Suprapubic skin (tissue), 4 donors: Measurements from ENCODE around the gene RBMS3. TPM values are rescaled to one million over a fixed set of nuclear protein-coding genes. Genes with fewer than 3 reads are reported as not detected.

Experiments used
- DNase-seq, 2 donors: peaks; one replicate each; pipeline ENCODE4 v3.0.0-alpha.2; 2019; ENCODE audit warnings: low spot score in 2 of 2
- H3K27ac ChIP-seq: fragments of 200-600 bp; sonication (generic); one replicate; pipeline ENCODE4 v1.5.1; 2019
- H3K27me3 ChIP-seq: fragments of 200-600 bp; sonication (generic); one replicate; pipeline ENCODE4 v1.5.1; 2019
- H3K36me3 ChIP-seq: fragments of 200-600 bp; sonication (generic); one replicate; pipeline ENCODE4 v1.5.1; 2019
- H3K4me1 ChIP-seq: fragments of 200-600 bp; sonication (generic); one replicate; pipeline ENCODE4 v1.5.1; 2019
- H3K4me3 ChIP-seq: fragments of 200-600 bp; sonication (generic); one replicate; pipeline ENCODE4 v1.5.1; 2019; ENCODE audit warnings: mild to moderate bottlenecking
- H3K9me3 ChIP-seq: fragments of 200-600 bp; sonication (generic); one replicate; pipeline ENCODE4 v1.5.1; 2019
- CTCF ChIP-seq, 2 donors: fragments of 200-600 bp in 1 of 2; fragments of 450-650 bp in 1 of 2; sonication (generic) in 1 of 2; IDR thresholded peaks; one replicate each; pipeline ENCODE4 v1.5.1; 2016 to 2019; ENCODE audit warnings: antibody characterized with exemption in 2 of 2, mild to moderate bottlenecking in 1 of 2, moderate library complexity in 1 of 2
- EP300 ChIP-seq: sonication (generic); formaldehyde crosslinking; IDR thresholded peaks from one replicate; pipeline ENCODE4 v1.6.1; 2017; ENCODE audit warnings: antibody characterized with exemption
- POLR2A ChIP-seq, 2 donors: fragments of 450-650 bp; IDR thresholded peaks; one replicate each; pipeline ENCODE4 v1.6.1; 2017; ENCODE audit warnings: antibody characterized with exemption in 2 of 2, mild to moderate bottlenecking in 2 of 2, moderate library complexity in 2 of 2
- POLR2AphosphoS5 ChIP-seq, 3 donors: sonication (generic); formaldehyde crosslinking; IDR thresholded peaks; one replicate each; pipeline ENCODE4 v1.6.1; 2017; ENCODE audit warnings: antibody characterized with exemption in 3 of 3
- WGBS: methylation state at CpG from one replicate; pipeline ENCODE4 v1.1.5; 2018; 5-methylcytosine and 5-hydroxymethylcytosine counted together
- total RNA-seq, 4 donors: library from RNA; depleted of rRNA; stranded (reverse); fragments of >200 nt; gene quantifications; one replicate each; pipeline ENCODE4 v1.1.0, GENCODE V29; 2016

RBMS3 gene
- total RNA-seq, 4 donors from 2014 or later: 7.7 to 23.4 (median 11.9) TPM

GRCh38 chr3:29329986-29330890, 49.4 kb downstream of the RBMS3 start:
- DNase-seq: no peak
- H3K27ac ChIP-seq: no peak overlapping the region
- H3K36me3 ChIP-seq: no peaks in the 10 kb centered on the region
- no peak for TF ChIP-seq EP300
- H3K9me3 ChIP-seq: no peaks in the 10 kb centered on the region
- H3K4me3 ChIP-seq: no peak overlapping the region
- 80% methylated on average over 4 of the region's 4 CpGs for WGBS
- peaks cover 33% of the 10 kb centered on the region for H3K4me1 ChIP-seq
- no peaks in the 10 kb centered on the region for H3K27me3 ChIP-seq

GRCh38 chr3:29331035-29331434, 50.2 kb downstream of the RBMS3 start:
- Histone ChIP-seq H3K4me3 (no peak overlapping the region), H3K9me3 (no peaks in the 10 kb centered on the region), H3K4me1 (peaks cover 41% of the 10 kb centered on the region), H3K27me3 (no peaks in the 10 kb centered on the region), H3K27ac (peak overlapping the region; percentile 51), H3K36me3 (no peaks in the 10 kb centered on the region)
- TF ChIP-seq POLR2AphosphoS5 (IDR thresholded peaks at IDR 0.05): no peak
- TF ChIP-seq CTCF (IDR thresholded peaks at IDR 0.05): no peak
- no peak for TF ChIP-seq EP300
- no peak for TF ChIP-seq POLR2A (IDR thresholded peaks at IDR 0.05)
- 57% methylated on average over 4 of the region's 4 CpGs for WGBS
- DNase-seq: no peak

GRCh38 chr3:29331456-29332194, 50.8 kb downstream of the RBMS3 start:
- H3K27ac ChIP-seq: peak overlapping the region; percentile 51
- H3K27me3 ChIP-seq: no peaks in the 10 kb centered on the region
- 62% methylated on average over 5 of the region's 5 CpGs for WGBS
- peaks cover 47% of the 10 kb centered on the region for H3K4me1 ChIP-seq
- no peaks in the 10 kb centered on the region for H3K9me3 ChIP-seq
- H3K36me3 ChIP-seq: no peaks in the 10 kb centered on the region
- TF ChIP-seq POLR2AphosphoS5 (IDR thresholded peaks at IDR 0.05): no peak
- no peak for TF ChIP-seq POLR2A (IDR thresholded peaks at IDR 0.05)
- no peak for TF ChIP-seq EP300
- TF ChIP-seq CTCF (IDR thresholded peaks at IDR 0.05): no peak
- no peak for DNase-seq
- no peak overlapping the region for H3K4me3 ChIP-seq

GRCh38 chr3:29332195-29332637, 51.3 kb downstream of the RBMS3 start:
- WGBS: 31% methylated on average over 2 of the region's 2 CpGs
- no peak for DNase-seq
- H3K36me3 ChIP-seq: no peaks in the 10 kb centered on the region
- H3K4me1 ChIP-seq: peaks cover 49% of the 10 kb centered on the region
- H3K27me3 ChIP-seq: no peaks in the 10 kb centered on the region
- no peak for TF ChIP-seq POLR2AphosphoS5 (IDR thresholded peaks at IDR 0.05)
- no peak for TF ChIP-seq CTCF (IDR thresholded peaks at IDR 0.05)
- no peak for TF ChIP-seq POLR2A (IDR thresholded peaks at IDR 0.05)
- TF ChIP-seq EP300: no peak
- H3K27ac ChIP-seq: peak overlapping the region; percentile 51
- H3K9me3 ChIP-seq: no peaks in the 10 kb centered on the region
- H3K4me3 ChIP-seq: no peak overlapping the region

GRCh38 chr3:29333576-29333975, 52.7 kb downstream of the RBMS3 start:
- DNase-seq: no peak
- Histone ChIP-seq H3K27me3 (no peaks in the 10 kb centered on the region), H3K4me3 (no peak overlapping the region), H3K27ac (no peak overlapping the region), H3K4me1 (peaks cover 51% of the 10 kb centered on the region), H3K36me3 (no peaks in the 10 kb centered on the region), H3K9me3 (no peaks in the 10 kb centered on the region)
- 56% methylated on average over 3 of the region's 3 CpGs for WGBS
- TF ChIP-seq EP300 (no peak), POLR2A (IDR thresholded peaks at IDR 0.05) (no peak), CTCF (IDR thresholded peaks at IDR 0.05) (no peak), POLR2AphosphoS5 (IDR thresholded peaks at IDR 0.05) (no peak)
